HepG2 (cell line): ENCODE results near the gene TNRC18. TPM values are rescaled to one million over a fixed set of nuclear protein-coding genes. Genes with fewer than 3 reads are reported as not detected.

Experiments
- DDIT3 ChIP-seq: sonication (generic); formaldehyde crosslinking; IDR thresholded peaks from 2 replicates; pipeline ENCODE4 v1.4.0; 2020; ENCODE audit warnings: mild to moderate bottlenecking, missing genetic modification reagents
- GLI4 ChIP-seq: sonication (generic); formaldehyde crosslinking; IDR thresholded peaks from 2 replicates; pipeline ENCODE4 v1.5.1; 2020; ENCODE audit warnings: missing genetic modification reagents, mild to moderate bottlenecking, moderate library complexity, borderline replicate concordance
- MYNN ChIP-seq: sonication (generic); formaldehyde crosslinking; IDR thresholded peaks from 2 replicates; pipeline ENCODE4 v1.4.0; 2020; ENCODE audit warnings: mild to moderate bottlenecking, low read depth, missing genetic modification reagents
- NRL ChIP-seq: sonication (generic); formaldehyde crosslinking; IDR thresholded peaks from 2 replicates; pipeline ENCODE4 v1.5.0; 2020; ENCODE audit warnings: missing genetic modification reagents, mild to moderate bottlenecking, moderate library complexity, borderline replicate concordance
- SMARCE1 ChIP-seq: fragments of 450-650 bp; IDR thresholded peaks from 2 replicates; pipeline ENCODE4 v1.6.1; 2017; ENCODE audit warnings: borderline replicate concordance
- SYNCRIP ChIP-seq: fragments of 200-400 bp; formaldehyde crosslinking; IDR thresholded peaks from 2 replicates; pipeline ENCODE4 v1.6.1; 2018; ENCODE audit warnings: mild to moderate bottlenecking, low read depth, low read length; ENCODE audit not compliant: insufficient read depth
- ZNF264 ChIP-seq: sonication (generic); formaldehyde crosslinking; IDR thresholded peaks from 2 replicates; pipeline ENCODE4 v1.4.0; 2020; ENCODE audit warnings: missing genetic modification reagents
- ZNF512B ChIP-seq: sonication (generic); formaldehyde crosslinking; IDR thresholded peaks from 2 replicates; pipeline ENCODE4 v1.5.1; 2020; ENCODE audit warnings: missing genetic modification reagents, mild to moderate bottlenecking, borderline replicate concordance
- ZNF597 ChIP-seq: sonication (generic); formaldehyde crosslinking; IDR thresholded peaks from 2 replicates; pipeline ENCODE4 v1.5.0; 2020; ENCODE audit warnings: missing genetic modification reagents
- ZNF639 ChIP-seq: conservative IDR thresholded peaks from 2 replicates; pipeline ENCODE4 v1.6.1; 2018; ENCODE audit warnings: missing genetic modification reagents
- polyA plus RNA-seq, 8 experiments: library from polyadenylated mRNA; depleted of rRNA in 3 of 8; stranded (reverse) in 7 of 8; unstranded in 1 of 8; fragments of >200 nt; fragmentation: Illumina TruSeq in 4 of 8; extraction: Trizol in 4 of 8; gene quantifications; 2 replicates each; pipeline versions ENCODE4 v1.2.1 to v1.2.3, GENCODE V29; 2011 to 2016; ENCODE audit warnings: low read depth in 4 of 8, missing spikeins in 1 of 8, mixed read lengths in 1 of 8; ENCODE audit not compliant: insufficient read depth in 1 of 8
- total RNA-seq, 5 experiments: library from RNA; depleted of rRNA; stranded (reverse); fragments of >200 nt; fragmentation: Illumina TruSeq; extraction: Trizol; gene quantifications; 2 replicates each; pipeline ENCODE4 v1.2.3, GENCODE V29; 2016; ENCODE audit warnings: low read depth in 1 of 5
- TF ChIP-seq, protein P1 (sequence below): IDR thresholded peaks from 2 replicates; pipeline ENCODE4 v1.6.1; 2016; ENCODE audit warnings: missing compliant biosample characterization, missing genetic modification reagents, borderline replicate concordance
- TF ChIP-seq, protein P2 (sequence below): sonication (generic); formaldehyde crosslinking; IDR thresholded peaks from 2 replicates; pipeline ENCODE4 v1.5.0; 2020; ENCODE audit warnings: mild to moderate bottlenecking, missing genetic modification reagents, borderline replicate concordance

TNRC18 gene
- total and polyA plus RNA-seq, 2 of the 13 experiments (the other 11 are each of a cell fraction or from before 2014, with no cell fraction given), result 11.7 to 17.4 TPM

DNA sequence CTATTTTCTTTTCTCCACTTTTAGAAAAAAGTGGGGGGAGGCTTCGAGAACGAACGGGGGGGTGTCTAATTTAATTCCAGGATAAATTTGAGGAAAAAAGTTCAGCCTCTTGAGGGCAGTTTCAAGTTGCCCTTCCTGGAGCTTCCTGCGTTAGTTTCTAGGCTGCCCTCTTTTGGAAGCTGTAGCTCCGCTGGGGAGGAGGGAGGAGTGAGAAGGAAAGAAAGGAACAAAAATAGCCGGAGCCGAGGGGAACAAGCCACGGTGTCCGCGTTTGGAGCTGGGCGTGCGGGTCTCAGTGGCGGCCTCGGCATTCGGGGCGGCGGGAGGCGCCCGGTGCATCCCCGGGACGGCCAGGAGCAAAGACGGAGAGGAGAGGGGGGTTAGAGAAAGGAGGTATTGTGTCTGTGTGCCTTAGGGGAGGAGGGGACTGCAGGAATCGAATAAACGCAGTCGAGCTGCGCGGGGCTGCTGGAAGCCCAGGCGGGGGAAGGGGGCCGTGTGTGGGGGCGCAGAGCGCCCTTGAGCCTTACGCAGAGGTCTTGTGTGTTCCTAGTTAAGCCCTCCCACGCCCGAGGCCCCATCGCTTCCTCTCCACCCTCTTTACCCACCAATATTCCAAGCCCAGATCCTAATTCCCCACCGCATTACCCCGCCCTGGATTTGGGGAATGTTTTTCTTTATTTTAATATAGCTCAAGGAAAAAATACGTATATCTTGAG is 2.0 kb upstream of the TNRC18 start (continued):
- TF ChIP-seq ZNF639 (CRISPR knock-in tag) (no peak; the same call in 1 of the 2 replicates), ZNF264 (CRISPR knock-in tag) (no peak), GLI4 (CRISPR knock-in tag) (no peak), MYNN (no peak), DDIT3 (CRISPR knock-in tag) (no peak), NRL (CRISPR knock-in tag) (no peak), ZNF512B (CRISPR knock-in tag) (no peak), SMARCE1 (no peak), ZNF597 (no peak), SYNCRIP (no peak)
- TF ChIP-seq, protein P1, sequence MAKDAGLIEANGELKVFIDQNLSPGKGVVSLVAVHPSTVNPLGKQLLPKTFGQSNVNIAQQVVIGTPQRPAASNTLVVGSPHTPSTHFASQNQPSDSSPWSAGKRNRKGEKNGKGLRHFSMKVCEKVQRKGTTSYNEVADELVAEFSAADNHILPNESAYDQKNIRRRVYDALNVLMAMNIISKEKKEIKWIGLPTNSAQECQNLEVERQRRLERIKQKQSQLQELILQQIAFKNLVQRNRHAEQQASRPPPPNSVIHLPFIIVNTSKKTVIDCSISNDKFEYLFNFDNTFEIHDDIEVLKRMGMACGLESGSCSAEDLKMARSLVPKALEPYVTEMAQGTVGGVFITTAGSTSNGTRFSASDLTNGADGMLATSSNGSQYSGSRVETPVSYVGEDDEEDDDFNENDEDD (CRISPR knock-in tag), result peak; percentile 37; the same call in 1 of the 2 replicates
- TF ChIP-seq, protein P2, sequence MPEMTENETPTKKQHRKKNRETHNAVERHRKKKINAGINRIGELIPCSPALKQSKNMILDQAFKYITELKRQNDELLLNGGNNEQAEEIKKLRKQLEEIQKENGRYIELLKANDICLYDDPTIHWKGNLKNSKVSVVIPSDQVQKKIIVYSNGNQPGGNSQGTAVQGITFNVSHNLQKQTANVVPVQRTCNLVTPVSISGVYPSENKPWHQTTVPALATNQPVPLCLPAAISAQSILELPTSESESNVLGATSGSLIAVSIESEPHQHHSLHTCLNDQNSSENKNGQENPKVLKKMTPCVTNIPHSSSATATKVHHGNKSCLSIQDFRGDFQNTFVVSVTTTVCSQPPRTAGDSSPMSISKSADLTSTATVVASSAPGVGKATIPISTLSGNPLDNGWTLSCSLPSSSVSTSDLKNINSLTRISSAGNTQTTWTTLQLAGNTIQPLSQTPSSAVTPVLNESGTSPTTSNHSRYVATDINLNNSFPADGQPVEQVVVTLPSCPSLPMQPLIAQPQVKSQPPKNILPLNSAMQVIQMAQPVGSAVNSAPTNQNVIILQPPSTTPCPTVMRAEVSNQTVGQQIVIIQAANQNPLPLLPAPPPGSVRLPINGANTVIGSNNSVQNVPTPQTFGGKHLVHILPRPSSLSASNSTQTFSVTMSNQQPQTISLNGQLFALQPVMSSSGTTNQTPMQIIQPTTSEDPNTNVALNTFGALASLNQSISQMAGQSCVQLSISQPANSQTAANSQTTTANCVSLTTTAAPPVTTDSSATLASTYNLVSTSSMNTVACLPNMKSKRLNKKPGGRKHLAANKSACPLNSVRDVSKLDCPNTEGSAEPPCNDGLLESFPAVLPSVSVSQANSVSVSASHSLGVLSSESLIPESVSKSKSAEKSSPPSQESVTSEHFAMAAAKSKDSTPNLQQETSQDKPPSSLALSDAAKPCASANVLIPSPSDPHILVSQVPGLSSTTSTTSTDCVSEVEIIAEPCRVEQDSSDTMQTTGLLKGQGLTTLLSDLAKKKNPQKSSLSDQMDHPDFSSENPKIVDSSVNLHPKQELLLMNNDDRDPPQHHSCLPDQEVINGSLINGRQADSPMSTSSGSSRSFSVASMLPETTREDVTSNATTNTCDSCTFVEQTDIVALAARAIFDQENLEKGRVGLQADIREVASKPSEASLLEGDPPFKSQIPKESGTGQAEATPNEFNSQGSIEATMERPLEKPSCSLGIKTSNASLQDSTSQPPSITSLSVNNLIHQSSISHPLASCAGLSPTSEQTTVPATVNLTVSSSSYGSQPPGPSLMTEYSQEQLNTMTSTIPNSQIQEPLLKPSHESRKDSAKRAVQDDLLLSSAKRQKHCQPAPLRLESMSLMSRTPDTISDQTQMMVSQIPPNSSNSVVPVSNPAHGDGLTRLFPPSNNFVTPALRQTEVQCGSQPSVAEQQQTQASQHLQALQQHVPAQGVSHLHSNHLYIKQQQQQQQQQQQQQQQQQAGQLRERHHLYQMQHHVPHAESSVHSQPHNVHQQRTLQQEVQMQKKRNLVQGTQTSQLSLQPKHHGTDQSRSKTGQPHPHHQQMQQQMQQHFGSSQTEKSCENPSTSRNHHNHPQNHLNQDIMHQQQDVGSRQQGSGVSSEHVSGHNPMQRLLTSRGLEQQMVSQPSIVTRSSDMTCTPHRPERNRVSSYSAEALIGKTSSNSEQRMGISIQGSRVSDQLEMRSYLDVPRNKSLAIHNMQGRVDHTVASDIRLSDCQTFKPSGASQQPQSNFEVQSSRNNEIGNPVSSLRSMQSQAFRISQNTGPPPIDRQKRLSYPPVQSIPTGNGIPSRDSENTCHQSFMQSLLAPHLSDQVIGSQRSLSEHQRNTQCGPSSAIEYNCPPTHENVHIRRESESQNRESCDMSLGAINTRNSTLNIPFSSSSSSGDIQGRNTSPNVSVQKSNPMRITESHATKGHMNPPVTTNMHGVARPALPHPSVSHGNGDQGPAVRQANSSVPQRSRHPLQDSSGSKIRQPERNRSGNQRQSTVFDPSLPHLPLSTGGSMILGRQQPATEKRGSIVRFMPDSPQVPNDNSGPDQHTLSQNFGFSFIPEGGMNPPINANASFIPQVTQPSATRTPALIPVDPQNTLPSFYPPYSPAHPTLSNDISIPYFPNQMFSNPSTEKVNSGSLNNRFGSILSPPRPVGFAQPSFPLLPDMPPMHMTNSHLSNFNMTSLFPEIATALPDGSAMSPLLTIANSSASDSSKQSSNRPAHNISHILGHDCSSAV (CRISPR knock-in tag), result no peak
